Activated CD4-positive, alpha-beta T cell treated with anti-CD3 and anti-CD28 coated beads, Interleukin-2, amount 50 U/mL, for 16 hours (primary cell): Measurements from ENCODE around the gene SLC15A3.
A peak's percentile ranks its signal among the peaks of the same experiment; 100 is the strongest.
"Not testable (repeated sequence)": the region's sequence is repeated elsewhere in the genome, so short reads cannot be mapped to it uniquely, and the experiment has no call there.

Source experiments
- DNase-seq: peaks from one replicate; pipeline ENCODE4 v3.0.0-alpha.2; 2020

The SLC15A3 gene

DNA sequence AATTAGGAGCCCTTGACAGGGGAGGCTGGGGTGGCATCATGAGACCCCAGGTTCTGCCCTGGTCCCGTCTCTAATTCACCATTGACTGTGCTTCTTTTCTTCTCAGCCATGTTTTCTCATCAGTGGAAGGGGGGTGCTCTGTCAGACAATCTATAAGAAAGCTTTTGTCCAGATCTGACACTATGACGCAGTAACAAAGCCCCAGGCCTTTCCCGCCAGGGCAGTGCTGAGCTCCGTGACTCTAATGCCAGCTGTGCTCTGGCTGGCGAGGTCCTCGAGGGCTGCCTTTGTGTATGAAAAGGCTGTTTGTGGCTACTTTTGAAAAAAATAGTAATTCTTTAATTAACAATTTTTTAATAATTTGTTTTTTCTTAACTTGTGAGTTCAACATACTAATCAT, 22.8 kb upstream of the SLC15A3 start:
- peak; percentile 63 for DNase-seq

DNA sequence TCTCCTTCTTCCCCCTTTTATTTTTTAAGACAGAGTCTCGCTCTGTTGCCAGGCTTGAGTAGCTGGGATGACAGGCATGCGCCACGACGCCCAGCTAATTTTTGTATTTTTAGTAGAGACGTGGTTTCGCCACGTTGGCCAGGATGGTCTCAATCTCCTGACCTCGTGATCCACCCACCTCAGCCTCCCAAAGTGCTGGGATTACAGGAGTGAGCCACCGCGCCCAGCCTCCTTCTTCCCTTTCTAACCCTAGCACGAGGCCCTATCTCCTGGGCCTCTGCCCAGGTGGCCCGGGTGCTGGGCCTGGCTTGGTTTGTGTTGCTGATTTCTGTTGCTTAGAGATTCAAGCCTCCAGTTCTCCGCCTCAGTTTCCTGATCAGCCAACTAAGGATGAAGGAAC, 22.3 kb upstream of the SLC15A3 start:
- DNase-seq = not testable (repeated sequence)

DNA sequence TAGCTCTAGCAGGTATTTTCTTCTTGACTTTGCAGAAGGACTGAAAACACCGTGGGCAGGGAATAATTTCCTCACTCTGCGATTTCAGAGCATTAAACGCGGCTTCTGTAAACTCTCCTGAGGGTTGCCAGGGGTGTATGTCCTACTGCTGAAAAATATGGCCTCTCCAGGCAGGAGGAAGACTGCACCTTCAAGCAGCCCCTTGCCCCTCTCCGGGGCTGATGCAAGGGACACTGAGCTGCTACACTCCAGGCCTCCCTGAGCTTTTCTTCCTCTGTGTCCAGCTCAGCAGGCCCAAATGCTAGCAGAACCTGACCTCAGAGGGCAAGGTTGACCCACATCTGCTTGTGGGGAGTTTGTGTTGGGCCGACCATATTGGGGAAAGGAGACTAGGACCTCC, 21.7 kb upstream of the SLC15A3 start:
- DNase-seq = no peak

DNA sequence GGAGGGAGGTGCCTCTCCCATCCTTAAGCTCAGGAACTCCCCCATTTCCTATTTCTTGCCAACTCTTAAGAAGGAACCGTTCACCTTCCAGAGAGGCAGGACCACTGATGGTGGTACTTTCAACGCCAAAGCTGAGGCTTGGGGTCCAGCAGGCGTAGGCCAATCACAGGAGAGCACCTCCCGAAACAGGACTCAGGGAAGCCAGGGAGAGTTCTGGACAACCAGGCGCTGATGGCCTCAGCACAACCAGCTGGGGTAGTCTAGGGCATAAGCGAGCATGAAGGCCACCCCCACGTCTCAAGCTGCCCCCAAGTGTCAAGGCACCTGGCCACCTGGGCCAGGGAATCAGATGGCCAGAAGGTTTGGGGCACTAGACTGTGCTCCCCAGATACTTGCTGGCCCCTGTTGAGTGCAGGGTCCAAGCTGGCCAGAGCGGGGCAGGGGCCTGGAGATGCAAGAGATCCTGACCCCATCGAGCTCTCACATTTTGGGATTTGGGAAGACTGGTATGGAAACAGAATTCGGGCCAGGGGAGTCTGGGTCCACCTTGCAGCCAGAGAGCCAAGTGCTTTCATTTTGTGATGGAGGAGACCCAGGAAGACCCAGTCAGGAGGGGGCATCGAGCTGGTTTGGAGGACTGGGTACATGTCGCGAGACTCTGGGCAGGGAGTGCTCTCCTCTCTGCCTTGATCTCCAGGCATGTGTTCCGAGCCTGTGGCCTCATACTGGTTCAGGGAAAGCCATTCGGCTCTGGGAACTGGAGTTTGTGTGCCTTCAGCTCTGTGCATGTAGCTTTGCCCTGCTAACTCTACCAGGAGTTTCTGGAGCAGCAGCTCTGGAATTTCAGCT, 20.4 kb upstream of the SLC15A3 start:
- DNase-seq = peak; percentile 60

DNA sequence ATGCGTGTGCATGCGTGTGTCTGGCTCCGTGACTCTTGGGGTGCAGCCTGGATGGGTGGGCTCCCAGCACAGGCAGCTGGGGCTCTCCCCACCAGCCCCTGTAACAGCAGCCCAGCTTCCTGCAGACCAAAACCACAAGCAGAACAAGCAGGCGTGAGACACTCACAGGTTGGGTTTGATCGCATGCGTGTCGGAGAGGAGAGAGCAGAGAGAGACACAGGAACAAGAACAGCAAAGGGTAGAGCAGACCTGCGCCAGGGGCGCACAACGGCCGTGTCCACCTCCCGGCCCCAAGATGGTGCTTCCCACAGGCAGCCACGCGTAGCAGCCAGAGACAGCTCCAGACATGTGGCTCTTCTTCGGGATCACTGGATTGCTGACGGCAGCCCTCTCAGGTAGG, 19.5 kb upstream of the SLC15A3 start, which contains the start of gene CD6:
TSS of gene CD6 (plus strand) at position 161 of the 400 bp plus-strand sequence. CDS start at position 347, 186 bp downstream.
- peak; percentile 78 for DNase-seq

DNA sequence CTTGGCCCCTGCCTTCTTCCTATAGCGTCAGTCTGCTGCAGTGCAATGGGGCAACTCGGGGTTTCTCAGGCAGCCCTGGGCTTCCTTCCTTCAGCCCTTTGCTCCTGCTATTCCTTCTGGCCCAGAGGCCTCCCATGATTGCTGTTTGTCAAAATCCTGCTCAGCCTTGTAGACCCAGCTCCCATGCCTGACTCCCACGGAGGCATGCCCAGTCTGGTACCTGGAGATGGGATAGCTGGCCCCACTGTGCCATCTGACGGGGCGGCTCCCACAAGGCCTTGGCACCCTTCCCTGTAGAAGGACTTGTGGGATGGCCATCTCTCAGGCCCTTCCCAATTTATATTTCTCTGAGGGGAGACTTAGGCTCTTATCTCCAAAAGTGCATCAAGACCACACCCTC, 18.9 kb upstream of the SLC15A3 start:
- DNase-seq = no peak

DNA sequence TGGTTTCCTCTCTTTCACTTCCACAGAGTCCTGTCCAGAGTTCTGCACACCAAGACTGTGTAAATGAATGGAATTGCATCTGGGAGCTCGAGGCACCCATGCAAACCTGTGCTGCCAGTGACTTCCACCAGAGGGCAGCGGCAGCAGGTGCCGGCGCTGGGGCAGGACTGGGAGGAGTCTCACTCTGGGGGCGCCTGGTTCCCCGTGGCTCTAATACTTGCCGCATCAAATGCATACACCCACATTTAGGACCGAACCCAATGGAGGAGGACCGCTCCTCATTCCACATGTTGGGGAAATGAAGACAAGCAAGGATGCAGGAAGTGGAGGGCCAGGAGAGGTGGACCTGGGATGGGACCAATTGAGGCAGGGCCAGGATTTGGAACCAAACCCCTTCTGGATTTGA, 18.4 kb upstream of the SLC15A3 start:
- DNase-seq = peak; percentile 79

DNA sequence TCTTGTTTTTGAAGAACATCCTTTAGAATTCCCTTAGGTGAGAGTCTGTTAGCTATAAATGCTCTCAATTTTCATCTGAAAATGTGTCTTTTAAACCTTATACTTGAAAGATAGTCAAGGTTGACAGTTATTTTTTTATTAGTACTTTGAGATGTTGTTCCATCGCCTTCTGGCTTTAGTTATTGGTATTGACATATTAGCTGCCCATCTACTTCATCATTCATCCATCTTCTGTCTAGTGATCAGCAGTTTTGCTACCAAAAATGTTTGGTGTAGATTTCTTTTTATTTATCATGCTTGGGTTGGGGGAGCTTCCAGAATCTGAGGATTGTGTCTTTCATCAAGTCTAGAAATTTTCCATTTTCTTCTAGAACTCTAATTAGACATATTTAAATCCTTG, 16.2 kb upstream of the SLC15A3 start:
- no peak for DNase-seq

DNA sequence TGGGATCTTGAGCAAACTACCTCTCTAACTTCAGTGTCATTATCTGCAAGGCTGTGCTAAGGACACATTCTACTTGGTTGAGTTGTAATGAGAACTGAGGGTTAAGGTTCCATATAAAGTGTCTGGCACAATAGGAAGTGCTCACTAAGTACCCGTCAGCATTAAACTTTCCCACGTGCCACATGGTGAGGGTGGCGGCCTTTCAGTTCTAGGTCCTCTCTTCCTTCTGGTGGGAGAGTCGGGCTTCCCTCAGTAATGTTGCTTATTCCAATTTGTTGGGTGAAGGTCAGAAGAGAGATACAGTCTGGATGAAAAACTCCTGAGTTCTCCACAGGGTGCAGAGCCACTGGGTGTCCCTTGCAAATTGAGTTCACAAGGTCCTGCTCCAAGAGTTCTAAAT, 14.9 kb upstream of the SLC15A3 start:
- DNase-seq = no peak

DNA sequence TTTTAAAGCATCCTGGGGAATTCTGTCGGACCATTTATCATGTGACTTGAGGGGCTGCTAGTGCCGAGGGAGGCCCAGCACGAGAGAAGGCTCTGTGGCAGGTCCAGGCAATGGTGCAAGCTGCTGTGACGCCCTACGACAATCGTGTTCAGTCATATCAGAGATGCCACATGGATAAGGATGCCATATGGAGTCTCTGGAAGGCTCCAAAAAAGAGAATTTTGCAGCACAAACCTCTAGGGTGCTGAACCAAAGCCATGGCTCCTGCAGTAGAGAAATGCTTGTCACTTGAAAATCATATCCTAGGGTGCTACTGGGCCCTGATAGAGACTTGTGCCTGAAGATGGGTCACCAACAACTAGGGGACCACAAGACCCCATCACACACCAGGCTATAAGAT, 12.8 kb upstream of the SLC15A3 start:
- no peak for DNase-seq

DNA sequence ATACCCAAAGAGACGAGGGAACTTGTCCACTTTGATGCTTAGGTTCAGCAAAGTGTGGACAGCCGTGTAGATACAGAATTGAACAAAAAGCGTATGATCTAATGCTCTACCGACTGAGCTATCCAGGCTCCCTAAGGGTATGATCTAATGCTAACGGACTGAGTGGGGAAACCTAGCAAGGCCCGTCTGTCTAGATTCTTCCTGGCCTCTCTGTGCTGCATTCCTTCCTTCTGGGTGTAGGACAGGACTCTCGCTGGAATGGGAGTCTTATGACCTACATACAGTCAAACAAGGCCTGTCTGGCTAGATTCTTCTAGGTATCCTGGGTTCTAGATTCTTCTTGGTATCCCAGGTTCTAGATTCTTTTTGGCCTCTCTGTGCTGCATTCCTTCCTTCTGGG, 8.4 kb upstream of the SLC15A3 start:
- no peak for DNase-seq

DNA sequence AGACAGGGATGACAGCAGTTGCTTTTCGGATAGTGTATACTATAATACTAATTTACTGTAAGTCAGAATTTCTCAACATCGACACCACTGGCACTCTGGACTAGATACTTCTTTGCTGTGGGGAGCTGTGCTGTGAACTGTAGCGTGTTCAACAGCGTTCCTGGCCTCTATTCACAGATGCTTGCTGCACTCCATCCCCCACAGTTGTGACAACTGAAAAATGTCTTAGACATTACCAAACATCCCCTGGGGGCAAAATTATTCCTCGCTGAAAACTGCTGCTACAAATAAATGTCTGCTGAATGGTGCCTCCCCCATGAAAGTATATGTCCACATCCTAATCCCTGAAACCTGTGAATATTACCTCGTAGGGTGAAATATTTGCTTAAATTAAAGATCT, 7.5 kb upstream of the SLC15A3 start:
- no peak for DNase-seq

DNA sequence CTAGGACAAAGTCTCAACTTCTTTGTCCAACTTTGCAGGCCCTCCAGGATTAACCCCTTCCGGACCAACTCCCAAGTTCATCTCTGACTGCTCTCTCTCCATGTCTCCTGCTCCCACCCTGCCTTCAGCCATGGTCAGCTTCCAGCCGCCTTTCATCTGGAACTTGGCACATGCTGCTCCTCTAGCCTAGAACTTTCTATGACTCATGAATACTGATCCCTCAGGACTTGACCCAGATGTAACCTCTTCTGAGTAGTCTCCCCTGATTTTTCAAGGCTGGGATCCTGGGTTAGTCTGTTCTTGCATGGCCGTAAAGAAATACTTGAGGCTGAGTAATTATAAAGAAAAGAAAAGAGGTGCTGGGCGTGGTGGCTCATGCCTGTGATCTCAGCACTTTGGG, 5.2 kb upstream of the SLC15A3 start:
- no peak for DNase-seq

DNA sequence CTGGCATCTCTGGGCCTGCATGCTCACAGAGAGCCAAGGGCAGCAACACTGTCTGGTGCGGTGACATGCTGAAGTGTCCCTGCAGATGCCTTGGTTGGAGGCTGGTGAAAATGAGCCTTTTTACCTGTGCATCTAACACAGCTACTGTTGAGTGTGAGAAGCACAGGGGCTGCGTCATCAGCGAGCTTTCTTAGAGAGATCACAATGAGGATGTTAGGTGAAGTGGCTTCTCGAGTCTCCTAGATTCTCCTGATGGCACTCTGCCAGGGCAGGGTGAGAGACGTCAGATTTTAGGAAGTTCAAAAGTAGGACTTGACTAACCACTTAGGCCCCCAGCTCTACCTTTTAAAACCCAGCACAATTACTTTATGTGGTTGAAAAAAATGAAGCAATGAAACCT, 3.6 kb upstream of the SLC15A3 start:
- DNase-seq = no peak

DNA sequence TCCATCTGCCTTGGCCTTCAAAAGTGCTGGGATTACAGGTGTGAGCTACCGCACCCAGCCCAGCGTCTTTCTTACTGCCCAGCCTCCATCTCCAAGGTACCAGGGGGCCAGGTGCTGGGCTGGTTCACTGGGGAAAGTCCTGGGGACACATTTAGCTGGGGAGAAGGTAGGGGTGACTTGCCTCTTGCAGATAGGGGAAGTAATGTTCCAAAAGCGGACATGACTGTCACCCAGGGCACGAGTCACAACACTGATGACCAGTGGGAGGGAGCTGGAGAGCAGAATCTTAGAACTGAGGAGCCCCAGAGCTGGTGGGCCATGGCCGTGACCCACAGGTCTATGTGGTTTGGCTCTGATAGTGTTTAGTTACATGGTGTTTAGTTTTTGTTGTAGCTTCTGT, 2.4 kb upstream of the SLC15A3 start:
- DNase-seq = no peak

DNA sequence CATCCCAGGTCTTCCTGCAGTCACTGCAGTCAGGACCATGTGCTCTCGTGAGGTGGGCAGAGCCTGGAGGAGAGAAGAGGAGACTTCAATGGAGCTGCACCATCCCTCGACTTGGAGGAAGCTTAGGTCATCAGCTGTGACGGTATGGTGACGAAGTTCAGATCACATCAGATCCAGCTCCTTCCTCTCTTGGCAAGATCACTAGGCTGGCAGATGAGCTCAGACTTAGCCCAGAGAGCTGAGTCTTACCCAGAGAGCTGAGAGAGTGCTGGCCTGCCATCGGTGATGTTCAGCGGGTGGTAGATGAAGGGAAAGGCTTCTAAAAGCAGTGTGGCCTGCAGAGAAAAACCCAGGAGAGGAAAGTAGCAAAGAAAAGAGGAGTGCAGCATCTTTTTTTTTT, 1.8 kb upstream of the SLC15A3 start:
- DNase-seq = no peak

DNA sequence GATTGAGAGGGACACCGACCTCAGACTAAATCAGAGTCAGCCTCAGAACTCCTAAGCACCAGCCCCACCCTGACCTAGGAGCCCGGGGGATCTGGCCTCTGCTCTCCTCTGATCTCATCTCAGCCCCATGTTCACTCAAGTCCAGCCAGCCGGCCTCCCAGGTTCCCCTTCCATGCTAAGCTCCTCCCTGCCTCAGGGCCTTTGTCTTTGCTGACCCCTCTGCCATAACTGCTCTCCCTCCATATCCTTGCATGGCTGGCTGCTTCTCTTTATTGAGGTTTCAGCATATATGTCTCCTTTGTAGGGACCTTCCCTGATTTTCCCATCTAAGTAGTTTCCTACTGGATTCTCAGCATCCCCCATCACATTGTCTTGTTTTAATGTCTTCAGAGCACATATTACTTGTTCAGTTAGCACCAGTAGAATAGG, 780 bp upstream of the SLC15A3 start:
- DNase-seq = no peak

DNA sequence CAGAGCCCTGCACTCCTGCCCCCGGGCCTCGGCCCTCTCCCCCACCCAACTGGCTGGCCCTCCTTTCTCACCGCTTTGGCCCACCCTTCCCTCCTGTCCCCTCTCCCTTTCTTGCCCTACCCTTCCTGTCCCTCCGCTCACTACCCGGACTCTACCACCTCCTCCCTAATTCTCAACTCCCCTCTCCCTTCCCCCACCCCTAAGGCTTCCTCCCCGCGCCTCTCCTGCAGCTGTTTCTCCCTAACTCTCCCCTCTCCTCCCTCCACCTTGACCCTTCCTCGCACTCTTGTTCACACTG, 421 bp downstream of the SLC15A3 start:
- DNase-seq = no peak

DNA sequence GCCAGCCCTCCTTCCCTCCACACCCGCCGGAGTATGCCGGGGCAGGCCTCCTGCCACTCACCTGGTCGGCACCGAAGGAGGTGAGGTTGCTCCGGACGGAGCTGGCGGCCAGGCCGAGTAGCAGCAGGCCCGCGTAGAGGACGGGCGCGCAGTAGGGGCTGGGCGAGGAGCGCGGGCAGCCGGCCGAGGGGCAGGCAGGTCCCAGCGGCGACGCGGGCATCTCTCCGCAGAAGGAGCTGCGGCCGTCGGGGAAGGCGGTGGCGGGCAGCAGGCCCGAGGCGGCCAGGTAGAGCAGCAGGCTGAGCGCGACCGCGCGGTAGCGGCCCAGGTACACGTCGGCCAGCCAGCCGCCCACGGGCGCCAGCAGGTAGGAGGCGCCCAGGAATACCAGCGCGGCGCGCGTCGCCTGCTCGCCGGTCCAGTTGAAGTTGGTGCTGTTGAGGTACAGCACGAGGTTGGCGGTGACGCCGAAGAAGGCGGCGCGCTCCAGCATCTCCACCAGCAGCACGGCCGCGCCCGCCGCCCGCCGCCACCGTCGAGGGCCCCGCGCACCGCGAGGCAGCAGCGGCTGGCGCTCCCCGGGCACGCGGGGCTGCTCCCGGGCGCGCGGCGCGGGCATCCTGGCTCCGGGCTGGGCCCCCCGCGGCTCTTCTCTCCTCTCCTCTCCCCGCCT, 907 bp downstream of the SLC15A3 start:
- no peak for DNase-seq

DNA sequence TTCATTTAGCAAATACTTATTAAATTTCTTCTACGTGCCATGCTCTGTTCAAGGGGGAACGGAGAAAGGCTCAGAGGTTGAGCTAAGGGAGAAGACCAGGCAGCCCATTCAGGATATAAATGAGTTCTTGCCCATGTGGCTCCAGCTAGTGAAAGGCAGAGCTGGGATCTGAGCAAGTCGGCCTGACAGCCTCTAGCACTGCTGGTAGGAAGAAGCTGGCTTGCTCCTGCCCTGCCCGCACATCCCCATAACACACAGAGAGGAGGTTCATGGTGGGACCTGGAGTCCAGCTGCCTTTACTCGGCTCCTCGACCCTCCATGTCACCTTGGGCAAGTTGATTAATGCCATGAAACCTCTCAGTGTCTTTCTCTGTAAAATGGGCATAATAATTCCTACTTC, 2.0 kb downstream of the SLC15A3 start:
- DNase-seq = no peak

DNA sequence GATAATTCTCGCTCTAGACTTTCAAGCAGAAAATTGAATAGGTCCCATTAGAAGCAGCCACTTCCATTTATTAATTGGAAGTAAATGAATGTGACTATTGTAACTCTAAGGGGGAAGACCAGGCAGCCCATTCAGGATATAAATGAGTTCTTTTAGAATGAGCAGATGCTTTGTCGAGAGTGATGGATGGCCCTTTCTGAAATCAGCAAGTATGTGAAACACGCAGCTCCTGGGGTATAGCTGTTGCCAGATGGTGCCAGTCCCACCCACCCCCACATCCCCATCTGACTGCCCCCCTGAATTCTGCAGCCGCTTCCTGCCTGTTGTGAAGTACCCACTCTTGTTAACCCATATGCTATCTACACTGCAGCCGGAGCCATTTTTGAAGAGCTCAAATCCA, 3.7 kb downstream of the SLC15A3 start:
- DNase-seq = no peak

DNA sequence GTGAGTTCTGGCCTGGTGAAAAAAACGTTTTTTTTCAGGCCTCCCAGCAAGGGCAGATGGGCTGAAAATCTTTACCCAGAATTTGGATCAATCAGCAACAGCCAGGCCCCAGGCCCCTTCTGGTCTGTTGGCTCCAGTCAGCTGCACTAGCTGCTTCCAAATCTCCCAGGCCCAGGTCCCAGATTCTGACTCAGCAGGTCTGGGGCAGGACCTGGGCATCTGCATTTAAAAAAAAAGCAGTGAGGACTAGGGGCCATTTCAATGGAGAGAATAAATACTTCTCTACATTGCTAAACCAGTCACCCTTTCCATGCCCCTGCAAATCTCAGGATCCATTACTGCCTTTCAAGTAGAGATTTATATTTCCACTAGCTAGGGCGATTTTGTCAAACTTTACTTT, 4.3 kb downstream of the SLC15A3 start:
- no peak for DNase-seq

DNA sequence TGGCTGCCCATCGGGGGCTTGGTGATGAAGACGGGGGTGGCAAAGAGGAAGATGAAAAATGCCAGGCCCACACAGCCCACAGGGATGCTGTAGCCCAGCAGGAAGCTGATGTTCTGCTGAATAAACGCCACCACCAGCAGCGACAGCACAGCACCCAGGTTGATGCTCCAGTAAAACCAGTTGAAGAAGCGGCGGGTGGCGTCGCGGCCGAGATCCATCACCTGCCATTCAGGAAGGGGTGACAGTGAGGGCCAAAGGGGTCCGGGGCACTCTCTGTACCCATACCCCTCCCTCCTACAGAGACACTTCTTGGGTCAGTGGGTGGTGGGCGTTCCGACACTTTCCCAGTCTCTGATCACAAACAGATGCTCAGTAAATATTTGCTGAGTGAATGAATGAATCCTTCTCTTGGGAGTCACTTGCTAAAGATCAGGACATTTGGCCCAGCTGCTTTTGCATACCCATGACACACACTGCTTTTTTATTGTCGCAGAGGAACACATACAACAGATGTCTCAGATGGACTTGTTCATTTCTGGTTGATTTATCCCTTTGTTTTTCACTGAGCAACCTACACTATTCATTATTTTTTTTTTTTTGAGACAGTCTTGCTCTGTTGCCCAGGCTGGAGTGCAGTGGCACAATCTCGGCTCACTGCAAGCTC, 5.2 kb downstream of the SLC15A3 start:
- no peak for DNase-seq

DNA sequence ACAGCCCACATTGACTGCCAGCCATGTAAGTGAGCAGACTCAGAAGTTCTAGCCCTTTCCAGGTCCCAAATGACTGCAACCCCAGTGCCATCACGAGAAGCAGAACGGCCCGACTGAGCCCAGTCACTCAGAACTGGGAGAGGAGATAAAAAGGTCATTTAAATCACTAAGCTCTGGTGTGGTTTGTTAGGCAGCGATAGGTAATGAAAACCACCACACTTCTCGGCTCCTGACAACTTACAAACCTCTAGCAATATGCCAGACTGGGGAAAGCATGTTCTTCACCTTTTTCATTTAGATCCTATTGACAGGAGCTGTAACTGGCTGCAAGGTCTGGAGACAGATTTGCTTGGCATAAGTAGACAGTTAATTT, 6.7 kb downstream of the SLC15A3 start:
- no peak for DNase-seq
